ENCODE measurements around the gene WASF1. TPM values are rescaled to one million over a fixed set of nuclear protein-coding genes. Genes with fewer than 3 reads are reported as not detected.

WASF1 gene
- polyA plus RNA-seq, 1 experiment, result 22.3 TPM

- Histone ChIP-seq H3K9me3 (ENCODE audit: control insufficient read depth, insufficient read depth, low read length) (no peaks in the 10 kb centered on the region), H3K27me3 (ENCODE audit: control insufficient read depth, insufficient read depth, low read length) (no peaks in the 10 kb centered on the region), H3K27ac (ENCODE audit: low read depth, low read length) (no peak overlapping the region), H3K4me3 (ENCODE audit: low read depth, low read length) (no peak overlapping the region)
- CTCF ChIA-PET, result interaction anchor here (1.0 to 2.9 kb wide), 4 partner anchors 57 to 393 kb away, joined by 3 to 21 read pairs (median 8); no protein-coding TSS in a partner anchor
- TF ChIP-seq CTCF (IDR thresholded peaks at IDR 0.05; ENCODE audit: low read depth, low read length), result no peak
- POLR2A ChIA-PET, result interaction anchor here (0.6 to 1.3 kb wide), 3 partner anchors 82 to 113 kb away, joined by 3 to 8 read pairs (median 3); partner anchors contain the start of genes CDC40 and WASF1
- DNase-seq (ENCODE audit: low read depth, low spot score), result no peak
These were observed 82.0 kb downstream of the WASF1 start for GRCh38 chr6:110097443-110097842.

GRCh38 chr6:110095935-110096334 lies 83.5 kb downstream of the WASF1 start:
- H3K27ac ChIP-seq (ENCODE audit: low read depth, low read length), result no peak overlapping the region
- H3K9me3 ChIP-seq (ENCODE audit: control insufficient read depth, insufficient read depth, low read length), result no peaks in the 10 kb centered on the region
- no peak overlapping the region for H3K4me3 ChIP-seq (ENCODE audit: low read depth, low read length)
- DNase-seq (ENCODE audit: low read depth, low spot score), result no peak
- H3K27me3 ChIP-seq (ENCODE audit: control insufficient read depth, insufficient read depth, low read length), result no peaks in the 10 kb centered on the region
- CTCF ChIA-PET, result interaction anchor here (0.7 to 2.9 kb wide), 6 partner anchors 43 to 391 kb away, joined by 3 to 21 read pairs (median 6); no protein-coding TSS in a partner anchor
- POLR2A ChIA-PET, result no interaction called here
- TF ChIP-seq CTCF (IDR thresholded peaks at IDR 0.05; ENCODE audit: low read depth, low read length), result no peak

GRCh38 chr6:110095101-110095500 lies 84.4 kb downstream of the WASF1 start:
- Histone ChIP-seq H3K27me3 (ENCODE audit: control insufficient read depth, insufficient read depth, low read length) (no peaks in the 10 kb centered on the region), H3K27ac (ENCODE audit: low read depth, low read length) (no peak overlapping the region), H3K9me3 (ENCODE audit: control insufficient read depth, insufficient read depth, low read length) (no peaks in the 10 kb centered on the region), H3K4me3 (ENCODE audit: low read depth, low read length) (no peak overlapping the region)
- ChIA-PET POLR2A (no interaction called here), CTCF (no interaction called here)
- DNase-seq (ENCODE audit: low read depth, low spot score), result no peak
- TF ChIP-seq CTCF (IDR thresholded peaks at IDR 0.05; ENCODE audit: low read depth, low read length), result no peak

GRCh38 chr6:110093981-110094380 lies 85.5 kb downstream of the WASF1 start:
- POLR2A ChIA-PET, result no interaction called here

GRCh38 chr6:110090876-110091275 lies 88.6 kb downstream of the WASF1 start:
- H3K27me3 ChIP-seq (ENCODE audit: control insufficient read depth, insufficient read depth, low read length), result no peaks in the 10 kb centered on the region
- H3K27ac ChIP-seq (ENCODE audit: low read depth, low read length), result no peak overlapping the region
- POLR2A ChIA-PET, result no interaction called here
- CTCF ChIA-PET, result interaction anchor here (0.9 kb wide), 1 partner anchor 38 kb away, joined by 3 read pairs; no protein-coding TSS in a partner anchor
- no peaks in the 10 kb centered on the region for H3K9me3 ChIP-seq (ENCODE audit: control insufficient read depth, insufficient read depth, low read length)
- no peak for DNase-seq (ENCODE audit: low read depth, low spot score)
- TF ChIP-seq CTCF (IDR thresholded peaks at IDR 0.05; ENCODE audit: low read depth, low read length), result no peak
- no peak overlapping the region for H3K4me3 ChIP-seq (ENCODE audit: low read depth, low read length)

More at GRCh38 chr6:110093981-110094380, 85.5 kb downstream of the WASF1 start:
- TF ChIP-seq CTCF (IDR thresholded peaks at IDR 0.05; ENCODE audit: low read depth, low read length), result no peak
- CTCF ChIA-PET, result no interaction called here
- no peak overlapping the region for H3K4me3 ChIP-seq (ENCODE audit: low read depth, low read length)
- H3K27ac ChIP-seq (ENCODE audit: low read depth, low read length), result no peak overlapping the region
- no peak for DNase-seq (ENCODE audit: low read depth, low spot score)
- no peaks in the 10 kb centered on the region for H3K9me3 ChIP-seq (ENCODE audit: control insufficient read depth, insufficient read depth, low read length)
- H3K27me3 ChIP-seq (ENCODE audit: control insufficient read depth, insufficient read depth, low read length), result no peaks in the 10 kb centered on the region
